Fibroblast of skin of left biceps (primary cell): ENCODE data around the gene GBA3.
A peak's percentile ranks its signal among the peaks of the same experiment; 100 is the strongest.

Source experiments
- DNase-seq, 2 experiments: peaks; one replicate each; pipeline ENCODE4 v3.0.0-alpha.2; 2013; ENCODE audit warnings: low read depth in 2 of 2

Gene GBA3

DNA sequence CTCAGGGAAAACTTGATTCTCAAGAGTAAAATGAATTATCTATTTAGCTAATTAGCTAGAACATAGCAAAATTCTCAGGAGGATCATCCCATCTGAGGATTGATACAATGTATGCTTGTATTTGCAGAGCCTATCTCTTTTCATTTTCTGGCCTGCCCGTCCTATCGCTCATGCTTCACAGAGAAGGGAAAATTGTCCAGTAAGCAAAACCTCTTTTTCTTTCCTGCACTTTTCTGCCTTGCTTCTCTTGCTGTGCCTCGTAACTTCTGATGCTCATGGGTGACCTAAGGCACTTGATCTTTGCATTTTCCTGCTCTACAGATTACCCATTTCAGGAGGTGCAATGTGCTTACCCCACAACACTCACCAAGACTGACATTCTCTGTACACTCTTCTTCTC, 88.1 kb downstream of the GBA3 start:
- DNase-seq, result no peak

GRCh38 chr4:22787753-22788375, 95.1 kb downstream of the GBA3 start:
- DNase-seq, result no peak

GRCh38 chr4:22790631-22791030, 97.9 kb downstream of the GBA3 start:
- no peak for DNase-seq

GRCh38 chr4:22794732-22795131, 102.0 kb downstream of the GBA3 start:
- no peak for DNase-seq

DNA sequence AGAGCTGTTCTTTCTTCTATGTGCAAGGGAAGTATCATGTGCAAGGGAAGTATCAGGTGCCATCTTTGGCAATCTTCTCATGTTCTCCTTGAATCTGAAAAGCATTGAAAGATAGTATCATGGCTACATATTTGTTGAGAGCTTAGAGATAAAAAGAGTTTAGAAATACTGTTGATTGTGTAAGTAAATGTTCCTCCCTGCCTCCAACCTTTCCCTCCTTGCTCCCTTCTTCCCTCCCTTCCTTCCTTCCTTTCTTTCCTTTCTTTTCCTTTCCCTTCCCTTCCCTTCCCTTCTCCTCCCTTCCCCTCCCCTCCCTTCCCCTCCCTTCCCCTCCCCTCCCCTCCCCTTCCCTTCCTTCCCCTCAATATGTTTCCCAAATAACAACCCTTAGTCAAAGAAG, 108.7 kb downstream of the GBA3 start:
- DNase-seq, result no peak

GRCh38 chr4:22802876-22803275, 110.1 kb downstream of the GBA3 start:
- DNase-seq, result peak; percentile 22 to 27

DNA sequence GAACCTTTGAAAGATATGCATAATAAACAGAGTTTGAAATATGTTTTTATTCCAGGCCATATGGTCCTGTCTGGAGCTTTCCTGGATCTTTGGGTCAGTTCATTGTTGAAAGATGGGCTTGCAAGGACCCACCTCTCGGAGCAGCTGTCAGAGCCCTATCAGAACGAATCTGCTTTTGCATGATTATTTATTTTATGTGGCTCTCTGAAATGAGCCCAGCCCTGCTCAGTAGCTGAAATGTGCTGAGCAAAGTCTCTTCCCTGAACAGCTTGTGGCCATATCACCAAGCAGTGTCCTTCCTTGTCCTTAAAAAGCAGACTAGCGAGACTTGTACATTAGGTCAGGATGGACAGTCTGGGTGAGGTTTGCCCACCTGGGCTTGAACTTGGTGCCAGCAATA, 110.8 kb downstream of the GBA3 start:
- no peak for DNase-seq

- DNase-seq, result no peak
Measured at GRCh38 chr4:22814906-22815305, 122.2 kb downstream of the GBA3 start.

GRCh38 chr4:22824091-22824490, 131.4 kb downstream of the GBA3 start:
- DNase-seq, result no peak

DNA sequence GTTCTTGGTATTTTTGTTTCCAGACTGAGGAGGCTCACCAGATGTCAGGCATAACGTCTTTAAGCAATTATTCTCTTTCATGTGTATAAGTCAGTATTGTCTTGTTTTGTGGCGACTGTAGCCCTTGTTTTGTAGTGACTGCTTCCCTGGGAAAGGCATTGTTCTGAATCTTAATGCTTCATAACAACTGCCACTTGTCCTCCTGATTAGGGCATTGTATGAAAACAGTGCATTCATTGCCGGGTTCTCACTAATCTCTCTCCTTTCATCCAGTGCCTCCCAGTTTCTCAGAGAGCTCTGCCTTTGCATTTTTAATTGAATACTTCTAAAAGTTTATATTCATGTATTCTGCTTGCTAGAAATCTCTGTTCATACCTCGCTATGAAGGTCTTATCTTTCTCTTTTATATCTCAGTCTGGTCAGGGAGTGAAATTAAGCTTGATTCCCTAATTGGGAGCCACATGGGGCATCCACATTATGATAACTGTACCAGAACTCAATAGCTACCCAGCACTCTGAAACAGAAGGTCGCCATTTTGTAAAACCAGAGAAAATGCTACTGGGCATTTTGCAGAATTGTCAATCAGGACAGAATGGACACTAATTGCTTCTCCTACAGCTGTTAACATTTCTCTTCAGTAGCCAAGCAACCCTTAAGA, 149.8 kb downstream of the GBA3 start:
- no peak for DNase-seq

- DNase-seq, result no peak
Measured at GRCh38 chr4:22848332-22848731, 155.6 kb downstream of the GBA3 start.

GRCh38 chr4:22850055-22850454, 157.3 kb downstream of the GBA3 start:
- no peak for DNase-seq

- no peak for DNase-seq
Measured at GRCh38 chr4:22850630-22851029, 157.9 kb downstream of the GBA3 start.

DNA sequence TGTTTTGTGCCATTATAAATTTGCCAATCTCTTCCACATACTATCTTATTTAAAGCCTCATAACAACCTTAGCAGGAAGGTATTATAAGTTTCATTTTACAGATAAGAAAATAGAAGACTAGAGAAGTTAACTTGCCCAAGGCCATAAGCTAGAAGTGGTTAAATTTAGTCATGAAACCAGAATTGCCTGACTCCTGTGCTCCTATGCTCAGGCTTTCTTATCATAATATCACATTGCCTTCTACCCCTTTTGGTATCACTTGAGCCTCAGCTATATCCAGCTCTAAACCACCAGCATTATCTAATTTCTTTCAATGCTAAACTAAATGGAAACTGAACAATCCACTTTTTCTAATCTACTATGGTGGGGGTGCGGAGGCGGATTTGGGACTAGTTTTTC, 164.7 kb downstream of the GBA3 start:
- DNase-seq, result no peak

DNA sequence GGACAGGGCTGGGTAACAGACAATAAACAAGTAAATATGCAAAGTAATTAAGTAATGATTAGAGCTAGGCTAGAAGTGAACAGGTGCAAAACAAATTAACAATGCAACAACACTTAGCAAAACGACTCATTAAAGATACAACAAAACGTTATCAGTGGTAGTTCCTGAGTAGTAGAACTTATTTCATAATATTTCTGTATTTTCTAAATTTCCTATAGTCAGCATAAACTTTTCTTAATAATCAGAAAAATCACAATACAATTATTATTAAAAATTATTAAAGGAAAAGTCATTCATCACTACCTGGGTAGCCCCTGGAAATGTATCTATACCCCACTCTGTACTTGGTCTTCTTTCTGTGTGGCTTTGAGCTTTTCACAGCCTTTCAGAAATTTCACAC, 166.6 kb downstream of the GBA3 start:
- no peak for DNase-seq
